Heart left ventricle (tissue), 16 donors: ENCODE results near the gene MAGEA3. TPM values are rescaled to one million over a fixed set of nuclear protein-coding genes. Genes with fewer than 3 reads are reported as not detected.
"Not testable (repeated sequence)": the region's sequence is repeated elsewhere in the genome, so short reads cannot be mapped to it uniquely, and the experiment has no call there.

Experiments
- ATAC-seq, 4 donors: fragments of 200-7000 bp; cut with Tn5 transposase; one replicate each; pipeline ENCODE4 v1.9.1; 2020 to 2022; ENCODE audit warnings: moderate library complexity in 4 of 4, mild to moderate bottlenecking in 3 of 4, moderate number of reproducible peaks in 1 of 4
- DNase-seq, 5 donors: peaks; one replicate each; pipeline ENCODE4 v3.0.0-alpha.2; 2020
- H3K27ac ChIP-seq, 12 donors: fragments of 200-600 bp; sonication (generic) in 4 of 12; one replicate each; pipeline versions ENCODE4 v1.5.0 to v1.8.0; 2016 to 2022; ENCODE audit warnings: mild to moderate bottlenecking in 2 of 12
- H3K27me3 ChIP-seq, 9 donors: fragments of 200-600 bp; sonication (generic) in 2 of 9; one replicate each; pipeline versions ENCODE4 v1.5.1 to v1.8.0; 2016 to 2022; ENCODE audit warnings: mild to moderate bottlenecking in 3 of 9
- H3K36me3 ChIP-seq, 9 donors: fragments of 200-600 bp; sonication (generic) in 2 of 9; one replicate each; pipeline versions ENCODE4 v1.5.0 to v1.8.0; 2018 to 2022; ENCODE audit warnings: mild to moderate bottlenecking in 2 of 9
- H3K4me1 ChIP-seq, 12 donors: fragments of 200-600 bp; sonication (generic) in 4 of 12; one replicate each; pipeline versions ENCODE4 v1.5.0 to v1.8.0; 2016 to 2022; ENCODE audit warnings: mild to moderate bottlenecking in 3 of 12
- H3K4me3 ChIP-seq, 12 donors: fragments of 200-600 bp; sonication (generic) in 4 of 12; one replicate each; pipeline versions ENCODE4 v1.5.0 to v1.8.0; 2017 to 2022; ENCODE audit warnings: mild to moderate bottlenecking in 9 of 12, moderate library complexity in 4 of 12
- H3K9me3 ChIP-seq, 12 donors: fragments of 200-600 bp; sonication (generic) in 4 of 12; one replicate each; pipeline versions ENCODE4 v1.5.0 to v1.8.0; 2016 to 2022; ENCODE audit warnings: mild to moderate bottlenecking in 1 of 12
- CTCF ChIP-seq, 12 donors: fragments of 200-600 bp; sonication (generic) in 4 of 12; IDR thresholded peaks; one replicate each; pipeline versions ENCODE4 v1.5.0 to v1.8.0; 2018 to 2022; ENCODE audit warnings: antibody characterized with exemption in 12 of 12, mild to moderate bottlenecking in 5 of 12
- POLR2A ChIP-seq, 2 donors: fragments of 450-650 bp; IDR thresholded peaks; one replicate each; pipeline ENCODE4 v1.6.1; 2017; ENCODE audit warnings: antibody characterized with exemption in 2 of 2, mild to moderate bottlenecking in 2 of 2, moderate library complexity in 2 of 2
- WGBS, 4 donors: extraction: QIAGEN DNeasy Blood & Tissue Kit in 2 of 4; methylation state at CpG; one replicate each; pipeline versions ENCODE4 v1.1.5 to v1.1.7; 2013 to 2018; 5-methylcytosine and 5-hydroxymethylcytosine counted together
- intact Hi-C, 10 donors: fragments of 100-400 bp; cut with DNase I; formaldehyde crosslinking; loops; one replicate each; pipeline versions ENCODE4 v1.11.1 to v1.14.2; 2022
- polyA plus RNA-seq, 2 donors: library from polyadenylated mRNA; stranded (reverse); fragments of 200-250 nt; gene quantifications; one replicate each; pipeline ENCODE4 v1.2.3, GENCODE V29; 2013
- total RNA-seq, 9 donors: library from RNA; depleted of rRNA in 2 of 9; stranded (reverse); fragments of >200 nt in 2 of 9; fragmentation: NEBNext Ultra II Directional in 3 of 9; extraction: Animal tissue kit (Norgen Biotek cat#: 25700) in 3 of 9; gene quantifications; one replicate each; pipeline versions ENCODE4 v1.1.0 to v1.2.4, GENCODE V29; 2016 to 2023
- donor health status: ischemic (EF 13 %, LVEDD 7.1; RV severe dilation, severe dysfunction).
- donor health status: healthy with polysubstance abuse.
- donor health status: DM: no; HTN: yes; CAD: no.
- donor health status: DM: no; HTN: no; CAD: no.
- donor health status: ischemic (EF 25% LVEDD 6.9; RV normal size, moderate dysfunction).
- donor health status: ischemic (EF 25% LVEDD 5.7; RV mildly dilated, moderate dysfunction).
- donor health status: healthy.
- donor health status: DM: yes; HTN: yes; CAD: no.
- donor health status: ischemic (EF 35%, LVEDD 5.7; RV mildly dilated, moderate dysfunction).
- donor health status: nonischemic (EF 11% LVEDD 7.7; RV severe dilation, severe dysfunction).
- donor health status: DM: yes; HTN: yes; CAD: no.
- donor health status: PGD.
- donor health status: ischemic (EF 29% LVEDD 5.4; RV normal size, mild dysfunction).
- donor health status: nonischemic (EF 23%, LVEDD 6.1; RV moderate dilation, normal function).

MAGEA3 gene
- total and polyA plus RNA-seq, 11 donors, result not detected

GRCh38 chrX:152713195-152713594 lies 14.6 kb downstream of the MAGEA3 start:
- WGBS, 4 donors, result no CpG with 5 or more reads among the region's 5 CpGs
- DNase-seq, H3K27me3 ChIP-seq, H3K4me1 ChIP-seq, H3K9me3 ChIP-seq, H3K4me3 ChIP-seq, ATAC-seq, intact Hi-C loops, H3K36me3 ChIP-seq, H3K27ac ChIP-seq: not testable (repeated sequence)

GRCh38 chrX:152713815-152714787 lies 15.5 kb downstream of the MAGEA3 start, which contains the start of gene MAGEA2B:
Gene MAGEA2B (plus strand): TSS chrX:152714628. CDS start chrX:152717107, 2,479 bp downstream.
- DNase-seq, ATAC-seq: not testable (repeated sequence)

DNA sequence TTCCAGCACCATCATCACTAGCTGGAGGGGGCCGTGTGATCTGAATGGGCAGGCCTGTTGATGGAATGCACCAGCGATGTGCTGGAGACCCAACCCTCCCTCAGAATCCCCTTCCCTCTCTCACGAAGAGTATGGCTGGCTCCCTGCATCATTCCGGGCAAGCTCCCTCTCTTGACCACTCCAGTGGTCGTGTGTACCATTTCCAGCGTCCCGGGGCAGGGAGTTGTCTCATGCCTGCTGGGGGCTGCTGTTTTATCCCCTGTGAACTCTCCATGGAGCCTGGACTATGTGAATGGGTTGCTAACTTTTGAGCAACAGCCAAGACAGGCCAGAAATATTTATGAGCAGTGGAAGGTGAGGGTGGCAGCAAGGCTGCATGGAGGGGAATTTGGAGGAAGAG lies 26.8 kb downstream of the MAGEA3 start:
- Histone ChIP-seq H3K36me3 (no peaks in the 10 kb centered on the region), H3K27me3 (no peaks in the 10 kb centered on the region), H3K4me3 (no peak overlapping the region), H3K27ac (no peak overlapping the region), H3K4me1 (no peaks in the 10 kb centered on the region), H3K9me3 (no peaks in the 10 kb centered on the region)
- WGBS, 4 donors, result 57 to 66% (median 61%) methylated on average over 7 of the region's 7 CpGs
- ATAC-seq (no peak), DNase-seq (no peak)
- intact Hi-C loops, result no loop called here
- TF ChIP-seq CTCF (IDR thresholded peaks at IDR 0.05) (no peak), POLR2A (IDR thresholded peaks at IDR 0.05) (no peak)

More at GRCh38 chrX:152713815-152714787, 15.5 kb downstream of the MAGEA3 start, which contains the start of gene MAGEA2B:
- H3K27me3 ChIP-seq, H3K4me3 ChIP-seq, H3K4me1 ChIP-seq, H3K9me3 ChIP-seq, intact Hi-C loops, H3K36me3 ChIP-seq, H3K27ac ChIP-seq: not testable (repeated sequence)
- no CpG with 5 or more reads among the region's 35 CpGs for WGBS, 4 donors

- Histone ChIP-seq H3K27ac (no peak within 1 kb of the TSS), H3K36me3 (no peaks in the 10 kb centered on the region), H3K4me3 (no peak within 1 kb of the TSS), H3K27me3 (no peaks in the 10 kb centered on the region), H3K4me1 (no peaks in the 10 kb centered on the region), H3K9me3 (no peaks in the 10 kb centered on the region)
- DNase-seq (no peak), ATAC-seq (no peak)
- 82 to 92% (median 86%) methylated on average over 9 to 19 of the region's 21 CpGs for WGBS, 4 donors
- no peak for TF ChIP-seq CTCF (IDR thresholded peaks at IDR 0.05)
- TF ChIP-seq POLR2A (IDR thresholded peaks at IDR 0.05), result no peak
- intact Hi-C loops, result no loop called here
Observed at GRCh38 chrX:152733261-152733975, 34.8 kb downstream of the MAGEA3 start, which contains the start of the genes CSAG1 and MAGEA12. Gene CSAG1 (minus strand): TSS chrX:152733721. CDS start chrX:152732460, 1,261 bp downstream. Gene MAGEA12 (plus strand): TSS chrX:152733757. CDS start chrX:152736162, 2,405 bp downstream.

DNA sequence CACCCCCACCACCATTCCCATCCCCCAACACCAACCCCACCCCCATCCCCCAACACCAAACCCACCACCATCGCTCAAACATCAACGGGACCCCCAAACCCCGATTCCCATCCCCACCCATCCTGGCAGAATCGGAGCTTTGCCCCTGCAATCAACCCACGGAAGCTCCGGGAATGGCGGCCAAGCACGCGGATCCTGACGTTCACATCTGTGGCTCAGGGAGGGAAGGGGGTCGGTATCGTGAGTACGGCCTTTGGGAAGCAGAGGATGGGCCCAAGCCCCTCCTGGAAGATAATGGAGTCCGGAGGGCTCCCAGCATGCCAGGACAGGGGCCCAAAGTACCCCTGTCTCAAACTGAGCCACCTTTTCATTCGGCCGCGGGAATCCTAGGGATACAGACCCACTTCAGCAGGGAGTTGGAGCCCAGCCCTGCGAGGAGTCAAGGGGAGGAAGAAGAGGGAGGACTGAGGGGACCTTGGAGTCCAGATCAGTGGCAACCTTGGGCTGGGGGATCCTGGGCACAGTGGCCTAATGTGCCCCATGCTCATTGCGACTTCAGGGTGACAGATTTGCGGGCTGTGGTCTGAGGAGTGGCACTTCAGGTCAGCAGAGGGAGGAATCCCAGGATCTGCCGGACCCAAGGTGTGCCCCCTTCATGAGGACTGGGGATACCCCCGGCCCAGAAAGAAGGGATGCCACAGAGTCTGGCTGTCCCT lies 35.7 kb downstream of the MAGEA3 start:
- 87 to 94% (median 93%) methylated on average over 13 to 22 of the region's 22 CpGs for WGBS, 4 donors

More for the DNA sequence above, 35.7 kb downstream of the MAGEA3 start:
- H3K4me3 ChIP-seq, ATAC-seq, H3K4me1 ChIP-seq, H3K36me3 ChIP-seq, H3K27ac ChIP-seq, H3K27me3 ChIP-seq, DNase-seq, intact Hi-C loops, H3K9me3 ChIP-seq: not testable (repeated sequence)
